NCI-H460 (cell line): ENCODE results near the gene ULK1. TPM values are rescaled to one million over a fixed set of nuclear protein-coding genes. Genes with fewer than 3 reads are reported as not detected.
"Not testable (repeated sequence)": the region's sequence is repeated elsewhere in the genome, so short reads cannot be mapped to it uniquely, and the experiment has no call there.

Experiments
- DNase-seq: peaks from one replicate; pipeline ENCODE4 v3.0.0-alpha.2; 2016; ENCODE audit warnings: low read depth; ENCODE audit errors: extremely low read depth
- total RNA-seq: library from RNA; depleted of rRNA; stranded (reverse); fragments of >200 nt; shearing (Covaris generic); gene quantifications from 2 replicates; pipeline ENCODE4 v1.2.3, GENCODE V29; 2014

ULK1 gene
- total RNA-seq, 1 experiment from 2014 or later = 31.7 TPM

GRCh38 chr12:131939007-131939406 lies 44.6 kb downstream of the ULK1 start:
- DNase-seq = no peak

- no peak for DNase-seq
Observed at GRCh38 chr12:131940141-131940547, 45.7 kb downstream of the ULK1 start.

DNA sequence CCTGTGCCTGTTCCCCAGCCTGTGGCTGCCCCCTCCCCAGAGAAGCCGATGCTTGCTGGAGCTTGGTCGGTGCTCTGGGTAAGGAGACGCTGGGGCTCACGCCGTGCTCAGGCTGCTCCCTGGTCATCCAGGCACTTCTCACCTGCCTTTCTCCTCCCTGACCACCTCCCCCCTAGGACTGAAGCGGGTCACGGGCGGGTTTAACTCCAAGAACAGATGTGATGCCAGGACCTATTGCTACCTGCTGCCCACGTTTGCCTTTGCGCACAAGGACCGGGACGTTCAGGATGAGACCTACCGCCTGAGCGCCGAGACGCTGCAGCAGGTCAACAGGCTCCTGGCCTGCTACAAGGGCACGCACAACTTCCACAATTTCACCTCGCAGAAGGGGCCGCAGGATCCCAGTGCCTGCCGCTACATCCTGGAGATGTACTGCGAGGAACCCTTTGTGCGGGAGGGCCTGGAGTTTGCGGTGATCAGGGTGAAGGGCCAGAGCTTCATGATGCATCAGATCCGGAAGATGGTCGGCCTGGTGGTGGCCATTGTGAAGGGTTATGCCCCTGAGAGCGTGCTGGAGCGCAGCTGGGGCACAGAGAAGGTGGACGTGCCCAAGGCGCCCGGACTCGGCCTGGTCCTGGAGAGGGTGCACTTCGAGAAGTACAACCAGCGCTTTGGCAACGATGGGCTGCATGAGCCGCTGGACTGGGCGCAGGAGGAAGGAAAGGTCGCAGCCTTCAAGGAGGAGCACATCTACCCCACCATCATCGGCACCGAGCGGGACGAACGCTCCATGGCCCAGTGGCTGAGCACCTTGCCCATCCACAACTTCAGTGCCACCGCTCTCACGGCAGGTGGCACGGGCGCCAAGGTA lies 46.9 kb downstream of the ULK1 start:
- DNase-seq = no peak

DNA sequence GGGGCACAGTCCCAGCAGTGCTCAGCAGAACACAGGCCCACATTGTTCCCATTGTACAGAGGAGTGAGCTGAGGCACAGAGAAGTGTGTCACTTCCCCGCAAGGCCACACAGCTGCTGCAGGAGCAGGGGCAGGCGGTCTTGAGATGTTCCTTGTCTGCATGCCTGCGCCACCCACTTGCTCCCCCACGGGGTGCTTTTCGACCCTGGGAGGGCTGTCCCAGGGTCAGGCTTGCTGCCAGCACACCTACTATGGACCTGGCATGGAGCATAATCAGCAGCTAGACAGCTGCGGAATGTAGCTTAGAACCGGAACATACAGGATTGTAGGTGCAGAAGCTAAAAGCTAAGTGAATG lies 47.5 kb downstream of the ULK1 start:
- DNase-seq = no peak

- no peak for DNase-seq
Observed at GRCh38 chr12:131942671-131943070, 48.2 kb downstream of the ULK1 start.

DNA sequence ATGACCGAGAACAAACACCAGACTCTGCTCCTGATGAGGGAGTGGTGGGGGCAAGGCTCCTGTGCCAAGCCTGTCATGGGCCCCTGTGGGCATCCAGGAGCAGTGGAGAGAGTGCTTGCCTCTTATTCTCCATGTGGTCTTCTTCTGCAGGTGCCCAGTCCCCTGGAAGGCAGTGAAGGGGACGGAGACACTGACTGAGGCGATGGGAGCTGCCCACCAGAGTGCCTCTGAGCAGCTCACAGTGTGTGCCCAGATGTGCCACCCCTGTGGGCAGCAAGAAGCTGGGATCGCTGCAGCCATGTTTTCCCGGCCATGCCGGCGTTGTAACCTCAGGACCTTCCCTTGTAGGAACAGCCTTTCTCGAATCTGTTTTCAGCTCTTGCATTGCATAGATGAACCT lies 49.0 kb downstream of the ULK1 start:
- DNase-seq = no peak

- no peak for DNase-seq
Observed at GRCh38 chr12:131943876-131944275, 49.5 kb downstream of the ULK1 start.

- no peak for DNase-seq
Observed at GRCh38 chr12:131944601-131945251, 50.3 kb downstream of the ULK1 start.

DNA sequence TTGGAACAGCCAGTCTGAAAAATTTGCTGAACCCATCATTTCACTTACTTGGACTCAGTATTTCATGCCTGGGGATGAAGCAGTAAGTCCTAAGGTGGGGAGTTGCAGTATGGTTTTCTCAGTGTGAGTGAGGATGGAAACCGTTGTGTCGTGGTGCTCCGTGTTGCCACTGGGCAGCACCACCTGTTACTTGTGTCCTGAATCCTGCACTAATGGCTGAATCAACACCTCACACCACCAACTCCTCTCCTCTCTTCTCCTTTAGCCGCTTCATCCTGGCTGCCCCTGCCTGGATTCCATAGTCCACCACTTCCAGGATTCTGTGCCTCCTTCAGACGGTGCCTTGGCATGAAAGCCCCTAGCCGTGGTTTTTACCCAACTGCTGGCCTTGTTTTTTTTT lies 52.3 kb downstream of the ULK1 start:
- no peak for DNase-seq

GRCh38 chr12:131947482-131948027 lies 53.1 kb downstream of the ULK1 start:
- DNase-seq = no peak

- DNase-seq = no peak
Observed at GRCh38 chr12:131948166-131948712, 53.8 kb downstream of the ULK1 start.

GRCh38 chr12:131948713-131949430 lies 54.5 kb downstream of the ULK1 start:
- not testable (repeated sequence) for DNase-seq

DNA sequence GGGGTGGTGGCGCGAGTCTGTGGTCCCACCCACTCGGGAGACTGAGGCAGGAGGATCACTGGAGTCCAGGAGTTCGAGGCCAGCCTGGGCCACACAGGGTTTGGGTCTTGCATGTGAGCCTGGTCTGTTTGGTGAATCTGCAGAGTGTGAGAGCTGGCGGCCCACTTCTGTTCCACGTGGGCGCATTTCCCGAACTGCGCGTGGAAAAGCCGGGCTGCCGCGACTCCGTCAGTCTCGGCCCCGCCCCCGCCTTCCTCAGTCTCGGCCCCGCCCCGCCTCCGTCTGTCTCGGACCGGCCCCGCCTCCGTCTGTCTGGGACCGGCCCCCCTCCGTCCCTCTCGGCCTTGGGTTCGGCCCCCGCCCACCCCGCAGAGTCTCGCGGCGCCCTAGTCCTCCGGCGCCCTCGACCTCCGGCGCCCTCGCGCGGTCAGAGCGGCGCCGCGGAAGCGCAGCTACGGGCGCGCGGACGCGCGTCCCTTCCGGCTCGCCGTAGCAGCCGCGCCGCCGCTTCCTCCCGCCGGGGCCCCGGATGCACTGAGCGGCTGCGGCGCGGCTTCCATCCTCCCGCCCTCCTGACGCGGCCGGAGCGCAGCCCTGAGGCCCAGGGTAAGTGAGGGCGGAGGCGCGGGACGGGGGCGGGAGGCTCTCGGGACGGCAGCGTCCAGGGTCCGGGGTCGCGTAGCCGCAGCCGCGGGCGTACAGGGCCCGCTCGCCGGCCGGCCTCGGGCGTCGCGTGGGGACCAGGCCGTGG lies 55.2 kb downstream of the ULK1 start, which contains the start of gene EP400:
Gene EP400 (plus strand): TSS at position 512 of the 751 bp plus-strand sequence. CDS start 10,678 bp downstream, outside the sequence.
- DNase-seq = peak; percentile 93

GRCh38 chr12:131950182-131950913 lies 55.9 kb downstream of the ULK1 start:
- DNase-seq = no peak

- DNase-seq = not testable (repeated sequence)
Observed at GRCh38 chr12:131953810-131954209, 59.4 kb downstream of the ULK1 start.

GRCh38 chr12:131954460-131954859 lies 60.0 kb downstream of the ULK1 start:
- DNase-seq = not testable (repeated sequence)

DNA sequence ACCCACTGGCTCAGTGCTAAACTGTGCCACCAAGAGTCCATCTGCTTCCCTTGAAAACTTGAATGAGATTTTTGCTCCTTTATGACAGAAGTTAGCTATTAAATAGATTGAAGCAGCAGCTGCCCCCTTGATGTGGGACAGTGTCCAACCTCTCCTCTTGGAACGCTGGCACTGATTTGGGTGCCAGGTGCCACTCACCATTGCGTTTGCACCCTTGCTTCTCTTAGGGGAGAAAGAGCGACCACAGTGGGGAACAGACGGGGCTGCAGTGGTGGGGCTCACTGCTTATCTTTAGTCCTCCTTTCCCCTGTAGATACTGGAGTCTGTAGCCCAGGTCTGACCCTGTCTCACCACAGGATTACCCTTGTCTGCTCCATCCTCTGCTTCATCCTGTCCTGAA lies 64.7 kb downstream of the ULK1 start:
- DNase-seq = no peak

DNA sequence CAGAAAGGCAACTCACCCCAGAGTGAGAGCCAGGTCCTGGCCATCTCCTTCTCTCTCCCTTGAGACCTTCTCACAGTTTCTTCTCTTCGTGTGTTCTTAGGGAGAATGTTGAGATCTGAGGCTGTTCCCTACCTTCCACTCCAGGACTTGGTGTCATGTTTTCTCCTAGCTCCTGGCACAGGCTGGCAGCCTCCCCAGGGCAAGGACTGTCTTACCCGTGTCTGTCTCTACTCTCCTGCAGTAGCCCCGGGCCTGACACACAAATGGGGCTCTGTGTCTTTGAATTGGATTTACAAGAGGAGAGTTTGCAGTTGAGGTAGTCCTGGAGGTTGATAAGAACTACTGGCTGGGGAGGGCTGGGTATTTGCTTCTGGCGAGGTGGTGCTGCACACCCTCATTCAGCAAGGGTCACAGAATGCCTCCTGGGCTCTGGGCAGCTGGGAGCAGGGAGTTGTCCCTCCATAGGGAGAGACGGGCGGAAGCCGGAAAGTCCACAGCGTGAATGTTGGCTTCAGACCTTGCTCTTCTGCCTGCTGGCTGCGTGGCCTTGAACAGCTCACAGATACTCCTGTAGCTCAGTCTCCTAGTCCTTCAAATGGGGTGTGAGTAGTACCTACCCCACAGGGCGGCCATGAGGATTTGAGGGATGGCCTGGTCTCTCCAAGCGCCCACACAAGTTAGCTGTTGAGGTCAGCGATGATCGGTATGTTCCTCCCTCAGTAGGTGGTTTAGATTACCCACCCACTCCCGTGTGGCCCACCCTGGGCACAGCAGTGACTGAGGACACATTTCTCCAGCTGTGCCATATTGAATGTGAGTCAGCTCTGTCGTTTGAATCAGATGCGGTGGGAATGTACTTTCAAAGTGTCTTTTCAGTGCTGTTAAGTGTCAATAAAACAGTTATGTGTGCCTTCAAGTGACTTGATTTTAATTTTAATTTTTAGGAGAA lies 65.5 kb downstream of the ULK1 start:
- DNase-seq = no peak
